GM19023 (cell line): ENCODE measurements around the gene DLGAP4.

Experiments used
- ATAC-seq: cut with Tn5 transposase; IDR thresholded peaks from one replicate; pipeline ENCODE4 v1.9.1; 2021; ENCODE audit warnings: mild to moderate bottlenecking, moderate library complexity; ENCODE audit not compliant: unreplicated experiment

The DLGAP4 gene

DNA sequence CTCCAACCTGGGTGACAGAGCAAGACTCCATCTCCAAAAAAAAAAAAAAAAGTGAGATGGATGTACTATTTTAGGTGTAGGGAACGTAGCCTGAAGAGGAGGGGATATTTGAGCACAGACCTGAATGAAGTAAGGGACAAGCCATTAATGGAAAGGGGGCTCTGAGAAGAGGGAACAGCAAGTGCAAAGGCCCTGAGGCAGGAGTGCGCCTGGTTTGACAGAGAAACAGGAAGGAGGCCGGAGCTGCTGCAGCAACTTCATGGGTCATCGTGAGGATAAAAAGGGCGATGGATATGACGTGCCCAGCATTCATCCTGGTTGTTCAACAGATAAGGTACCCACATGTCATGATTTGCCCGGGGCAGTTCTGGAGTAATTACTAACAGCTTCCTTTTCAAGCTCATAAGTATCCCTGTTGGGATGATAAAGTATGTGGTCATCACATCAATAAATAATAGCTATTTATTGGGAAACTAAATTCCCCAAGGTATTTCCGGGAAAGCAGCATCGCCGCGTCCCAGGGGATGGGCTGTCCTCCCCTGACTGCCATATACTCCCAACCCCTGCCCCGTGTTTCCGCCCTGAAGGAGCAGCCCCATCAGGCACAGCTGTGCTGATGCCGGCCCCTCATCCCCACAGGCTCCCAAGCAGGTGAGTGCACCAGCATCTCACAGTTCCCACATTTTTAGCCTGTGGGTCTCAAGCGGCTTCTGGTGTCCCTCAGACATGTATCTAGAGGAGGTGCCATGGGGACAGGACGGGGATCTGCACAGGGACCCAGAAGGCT, 43.4 kb downstream of the DLGAP4 start:
- ATAC-seq, result no peak

DNA sequence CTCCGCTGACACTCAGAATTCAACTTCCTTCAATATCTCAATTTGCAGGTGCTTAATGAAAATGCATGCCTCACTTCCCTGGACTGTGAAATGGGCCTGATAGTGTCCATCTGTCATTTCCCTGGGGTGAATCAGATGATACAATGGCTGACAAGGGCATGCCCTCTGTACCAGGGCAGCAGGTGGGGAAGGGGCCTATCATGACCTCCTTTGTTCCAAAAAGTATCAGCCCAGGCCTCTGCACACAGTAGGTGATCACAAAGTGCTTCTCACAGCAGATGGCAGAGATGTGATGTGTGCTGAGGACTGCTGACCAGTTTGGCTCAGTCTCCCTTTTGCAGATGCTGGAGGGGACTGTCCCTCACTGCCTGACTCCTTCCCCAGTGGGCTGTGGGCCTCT, 44.3 kb downstream of the DLGAP4 start:
- ATAC-seq, result no peak

DNA sequence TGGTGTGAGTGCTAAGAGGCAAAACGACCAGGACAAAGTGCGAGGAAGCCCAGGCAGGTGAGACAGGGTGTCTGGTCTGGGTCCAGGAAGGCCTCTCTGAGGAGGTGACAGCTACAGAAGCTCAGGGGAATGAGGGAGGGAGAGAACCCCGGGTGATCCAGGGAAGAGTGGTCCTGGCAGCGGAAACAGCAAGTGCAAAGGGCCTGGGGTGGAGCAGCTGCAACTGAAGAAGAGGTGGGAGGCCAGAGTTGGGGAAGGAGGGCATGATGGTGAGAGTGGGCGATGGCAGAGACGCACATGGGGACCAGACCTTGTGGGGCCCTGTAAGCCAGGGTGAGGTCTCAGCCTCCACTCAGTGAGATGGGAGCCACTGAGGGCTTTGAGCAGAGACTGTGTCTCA, 45.8 kb downstream of the DLGAP4 start:
- no peak for ATAC-seq

DNA sequence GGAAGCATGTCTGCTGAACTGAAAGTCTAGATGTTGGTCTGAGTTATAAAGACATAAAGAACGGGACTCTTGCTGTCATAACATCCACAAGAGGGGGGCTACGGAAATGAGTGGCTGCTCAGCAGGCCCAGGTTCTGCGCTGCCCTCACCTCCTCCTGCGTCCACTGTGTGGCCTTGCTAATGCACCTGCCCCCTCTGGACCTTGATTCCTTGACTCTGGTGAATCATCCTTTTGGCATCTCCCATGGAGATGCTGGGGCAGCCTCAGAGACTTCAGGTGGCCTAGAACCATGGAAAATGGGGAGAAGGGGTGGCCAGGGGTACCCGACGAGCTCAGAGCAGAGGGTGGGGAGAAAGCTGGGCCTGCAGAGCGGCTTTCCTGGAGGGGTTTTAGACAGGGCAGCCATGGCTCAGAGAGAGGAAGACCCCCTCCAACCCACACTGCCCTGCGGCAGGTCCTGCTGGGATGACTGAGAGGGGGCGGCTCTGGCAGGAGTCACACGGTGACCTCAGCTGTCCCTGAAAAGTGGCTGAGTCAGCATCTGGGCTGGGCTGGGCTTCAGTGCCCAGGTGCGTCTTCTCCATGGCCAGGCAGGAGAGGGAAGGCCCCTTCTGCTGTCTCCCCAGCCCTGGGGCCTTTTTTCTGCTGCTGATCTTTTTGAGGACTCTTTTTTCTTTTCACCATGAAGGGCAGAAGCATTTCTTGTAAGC, 46.9 kb downstream of the DLGAP4 start:
- no peak for ATAC-seq

DNA sequence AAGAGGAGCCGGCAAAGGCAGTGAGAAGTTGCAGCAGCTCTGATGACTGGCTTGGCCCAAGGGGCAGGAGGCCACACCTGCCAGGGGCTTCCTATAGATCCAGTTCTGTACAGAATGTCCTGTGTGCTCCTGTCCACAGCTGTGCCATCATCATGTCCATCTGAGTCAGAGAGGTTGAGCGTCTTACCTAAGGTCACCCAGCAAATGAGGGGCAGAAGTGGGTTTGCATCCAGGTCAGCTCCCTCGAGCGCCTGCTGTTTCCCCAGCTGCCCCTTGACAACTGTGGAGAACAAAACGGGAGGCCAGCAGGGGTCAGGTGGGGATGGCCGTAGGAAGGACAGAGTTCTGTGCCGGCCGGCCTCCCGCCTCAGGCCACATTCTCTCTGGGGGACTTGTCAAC, 47.6 kb downstream of the DLGAP4 start:
- no peak for ATAC-seq

DNA sequence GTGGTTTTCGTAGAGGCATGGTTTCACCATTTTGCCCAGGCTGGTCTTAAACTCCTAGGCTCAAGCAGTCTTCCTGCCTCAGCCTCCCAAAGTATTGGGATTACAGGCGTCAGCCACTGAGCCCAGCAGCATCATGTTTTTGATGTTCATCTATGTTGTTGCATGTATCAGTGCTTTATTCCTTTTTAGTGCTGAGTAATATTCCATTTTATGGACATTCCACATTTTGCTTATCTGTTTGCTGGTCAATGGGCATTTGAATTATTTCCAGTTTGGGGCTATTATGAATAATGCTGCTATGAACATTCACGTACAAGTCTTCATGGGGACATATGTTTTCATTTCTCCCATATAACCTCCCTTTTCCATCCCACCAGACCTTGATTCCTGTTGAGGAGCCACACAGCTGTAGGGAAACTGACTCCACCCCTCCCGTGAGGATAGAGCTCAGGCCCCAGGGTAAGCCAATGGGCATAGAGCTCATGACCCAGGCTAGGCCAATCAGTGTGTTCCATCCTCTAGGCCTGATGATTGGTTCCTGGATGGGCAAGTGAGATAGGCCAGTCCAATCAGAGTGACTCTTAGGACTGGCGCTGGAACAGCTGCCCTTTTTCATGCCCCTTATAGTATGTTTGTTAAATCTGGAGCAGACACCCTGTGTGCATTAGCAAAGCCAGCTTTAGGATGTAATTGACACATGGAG, 49.5 kb downstream of the DLGAP4 start:
- ATAC-seq, result no peak

DNA sequence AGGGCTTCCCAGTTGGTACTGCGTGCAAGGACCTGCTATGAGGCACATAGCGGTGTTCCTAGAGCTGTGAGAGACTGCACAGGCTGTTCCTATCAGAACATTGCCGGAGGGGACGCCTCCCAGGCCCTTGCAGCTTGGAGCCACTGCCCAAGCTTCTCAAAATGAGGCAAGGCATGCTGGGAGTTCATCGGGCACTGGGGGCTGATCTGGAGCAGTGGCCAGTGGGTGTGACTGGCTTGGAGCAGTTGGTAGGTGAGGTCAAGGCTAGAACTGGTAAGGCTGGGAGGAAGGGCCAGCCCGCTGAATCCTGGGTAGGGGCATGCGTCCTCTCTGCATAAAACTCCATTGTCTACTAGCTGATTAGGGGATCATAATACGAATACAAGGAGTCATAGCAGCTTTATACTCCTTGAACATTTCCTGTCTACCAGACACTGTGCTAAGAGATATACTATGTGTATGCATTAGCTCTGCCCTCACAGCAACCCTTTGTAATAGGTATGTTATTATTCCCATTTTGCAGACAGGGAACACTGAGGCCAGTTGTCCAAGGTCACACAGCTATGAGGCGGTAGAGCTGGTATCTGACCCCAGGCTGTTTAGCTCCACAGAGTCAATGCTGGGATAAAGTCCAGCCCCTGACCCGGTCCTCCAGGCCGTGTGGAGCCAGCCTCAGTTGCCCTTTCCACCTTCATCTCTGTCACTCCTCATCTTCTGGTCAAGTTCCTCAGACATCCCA, 53.7 kb downstream of the DLGAP4 start:
- no peak for ATAC-seq

DNA sequence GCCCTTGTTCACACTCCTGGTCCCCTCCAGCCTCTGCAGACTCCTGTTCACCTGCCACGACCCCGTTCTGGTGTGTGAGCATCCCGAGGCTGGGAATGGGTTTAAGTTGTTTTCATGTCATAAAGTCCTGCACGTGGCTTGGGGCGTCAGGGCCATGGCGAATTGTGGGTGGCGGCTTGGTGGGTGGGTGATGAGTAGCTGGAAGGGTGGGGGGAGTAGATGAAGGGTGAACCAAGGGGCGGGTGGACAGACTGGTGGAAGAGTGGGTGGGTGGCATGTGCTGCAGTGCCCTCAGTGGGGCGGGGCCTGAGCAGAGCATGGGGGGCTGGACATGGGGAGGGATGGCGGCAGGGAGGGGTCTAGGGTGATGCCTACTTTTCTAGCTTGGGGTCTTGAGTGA, 54.3 kb downstream of the DLGAP4 start:
- no peak for ATAC-seq

DNA sequence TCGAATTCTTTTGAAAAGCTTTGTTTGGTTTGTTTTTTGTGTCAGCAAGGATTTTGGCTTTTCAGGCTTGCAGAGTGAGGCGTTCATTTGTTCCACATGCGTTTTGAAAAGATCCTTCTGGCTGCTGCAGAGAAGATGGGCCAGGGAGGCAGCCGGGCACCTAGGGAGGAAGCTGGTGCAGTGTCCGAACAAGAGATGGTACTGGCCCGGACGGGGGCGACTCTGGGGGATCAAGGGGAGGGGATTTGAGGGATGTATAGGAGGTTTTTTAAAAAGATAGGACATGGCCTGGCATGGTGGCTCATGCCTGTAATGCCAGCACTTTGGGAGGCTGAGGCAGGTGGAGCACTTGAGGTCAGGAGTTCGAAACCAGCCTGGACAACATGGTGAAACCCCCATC, 55.3 kb downstream of the DLGAP4 start:
- ATAC-seq, result no peak

DNA sequence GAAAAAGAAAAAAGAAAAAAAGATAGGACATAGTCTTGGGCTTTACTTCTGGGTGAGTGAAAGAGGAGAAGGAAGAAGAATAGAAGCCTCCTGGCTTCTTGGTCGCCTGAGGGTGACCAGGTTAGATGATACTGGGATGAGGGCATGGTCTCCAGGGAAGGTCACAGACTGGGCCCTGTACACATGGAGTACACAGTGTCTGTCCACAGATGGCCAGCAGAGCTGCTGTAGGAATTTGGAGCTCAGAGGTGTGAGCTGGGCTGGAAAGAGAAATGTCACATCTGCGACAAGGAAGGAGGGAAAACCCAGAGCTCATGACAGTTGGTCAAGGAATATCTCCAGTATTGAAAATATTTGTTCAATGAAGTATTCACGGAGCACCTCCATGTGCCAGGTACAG, 56.1 kb downstream of the DLGAP4 start:
- no peak for ATAC-seq

DNA sequence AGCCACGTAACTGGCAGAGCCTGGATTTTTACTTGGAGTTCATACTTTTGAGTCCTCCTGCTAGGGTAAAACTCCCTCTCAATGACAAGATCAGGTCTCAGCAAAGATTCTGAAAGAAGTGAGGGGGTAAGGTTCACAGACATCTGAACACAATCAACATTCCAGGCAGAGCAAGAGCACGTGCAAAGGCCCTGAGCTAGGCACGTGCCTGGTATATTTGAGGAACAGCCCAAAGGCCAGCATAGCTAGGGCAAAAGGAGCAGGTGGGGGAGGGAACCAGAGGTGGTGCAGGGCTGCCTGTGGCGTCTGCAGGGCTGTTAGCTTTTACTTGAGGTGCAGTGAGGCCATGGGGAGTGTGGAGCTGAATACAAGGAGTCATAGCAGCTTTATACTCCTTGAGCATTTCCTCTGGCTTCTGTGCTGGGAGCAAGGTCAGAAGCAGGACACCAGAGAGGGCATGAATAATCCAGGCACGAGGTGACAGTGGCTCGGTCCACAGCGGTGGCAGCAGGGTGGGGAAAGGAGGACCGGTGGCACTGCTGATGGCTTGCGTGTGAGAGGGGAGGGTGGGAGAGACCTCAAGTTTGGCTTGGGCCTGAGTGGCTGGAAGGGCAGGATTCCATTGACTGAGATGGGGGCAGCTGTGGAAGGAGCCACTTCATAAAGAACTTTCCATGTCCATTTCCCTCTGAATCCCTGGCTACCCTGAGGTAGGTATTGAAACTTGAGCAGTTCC, 57.0 kb downstream of the DLGAP4 start:
- ATAC-seq, result no peak

DNA sequence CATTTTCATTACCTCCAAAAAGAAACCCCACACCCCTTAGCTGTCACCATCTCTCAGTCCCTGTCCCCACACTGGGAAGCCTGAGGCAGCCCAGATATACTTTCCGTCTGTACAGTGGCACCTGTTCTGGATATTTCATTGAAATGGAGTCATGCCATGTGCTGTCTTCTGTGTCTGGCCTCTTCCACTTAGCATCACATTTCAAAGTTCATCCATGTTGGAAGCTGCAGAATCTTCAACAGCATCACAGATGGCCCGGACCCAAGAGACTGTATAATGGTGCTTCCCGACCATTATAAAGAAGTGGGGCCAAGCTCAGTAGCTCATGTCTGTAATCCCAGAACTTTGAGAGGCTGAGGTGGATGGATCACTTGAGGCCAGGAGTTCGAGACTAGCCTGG, 58.4 kb downstream of the DLGAP4 start:
- no peak for ATAC-seq

DNA sequence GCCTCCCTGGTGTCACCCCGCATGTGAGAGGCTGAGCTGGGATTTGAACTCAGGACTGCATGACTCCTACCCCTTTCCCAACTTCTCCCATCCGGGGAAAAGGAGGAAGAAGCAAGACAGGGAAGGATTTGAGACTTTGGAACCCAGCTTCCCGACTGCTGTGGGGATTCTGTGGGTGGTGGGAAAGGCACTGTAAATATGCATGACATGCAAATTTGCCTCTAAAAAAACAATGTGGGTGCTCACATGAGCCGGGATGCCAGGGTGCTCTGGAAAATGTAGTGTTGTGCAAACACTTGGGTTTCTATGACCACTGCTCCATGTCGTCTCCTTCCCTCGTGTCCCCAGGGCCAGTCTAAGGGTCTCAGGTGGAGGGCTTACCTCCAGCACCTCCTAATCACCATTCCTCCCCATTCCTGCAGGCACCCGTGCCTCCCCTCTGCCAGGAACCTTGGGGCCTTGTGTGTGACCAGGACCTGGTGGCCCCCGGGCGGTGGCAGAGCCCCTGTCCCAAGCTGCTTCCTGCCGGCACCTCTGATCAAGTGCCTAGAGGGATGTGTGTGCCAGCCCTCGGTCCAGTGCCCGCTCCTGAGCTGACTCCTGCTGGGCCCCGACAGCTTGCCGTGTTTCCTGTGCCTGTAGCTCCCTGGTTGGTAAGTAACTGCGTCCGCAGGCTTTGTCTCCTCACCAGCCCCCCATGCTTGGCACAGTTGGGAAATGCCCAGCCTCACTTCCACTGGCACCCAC, 60.7 kb downstream of the DLGAP4 start:
- ATAC-seq, result no peak

DNA sequence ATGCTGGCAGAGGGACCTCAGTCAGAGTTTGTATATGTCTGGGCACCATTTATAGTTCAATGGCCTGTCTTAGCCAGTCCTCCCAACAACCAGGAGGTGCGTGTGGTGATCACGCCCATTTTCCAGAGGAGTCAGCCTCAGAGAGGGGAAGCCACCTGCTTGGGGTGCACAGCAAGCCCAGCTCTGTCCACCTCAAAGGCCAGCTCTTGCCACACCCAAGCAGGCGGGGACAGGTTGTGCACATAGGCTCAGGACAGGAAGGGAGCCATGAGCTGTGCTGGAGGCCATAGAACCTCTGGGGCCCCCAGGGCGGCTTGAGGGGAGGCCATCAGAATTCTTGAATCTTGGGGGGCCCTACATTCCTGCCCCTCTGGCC, 61.2 kb downstream of the DLGAP4 start:
- ATAC-seq, result no peak

DNA sequence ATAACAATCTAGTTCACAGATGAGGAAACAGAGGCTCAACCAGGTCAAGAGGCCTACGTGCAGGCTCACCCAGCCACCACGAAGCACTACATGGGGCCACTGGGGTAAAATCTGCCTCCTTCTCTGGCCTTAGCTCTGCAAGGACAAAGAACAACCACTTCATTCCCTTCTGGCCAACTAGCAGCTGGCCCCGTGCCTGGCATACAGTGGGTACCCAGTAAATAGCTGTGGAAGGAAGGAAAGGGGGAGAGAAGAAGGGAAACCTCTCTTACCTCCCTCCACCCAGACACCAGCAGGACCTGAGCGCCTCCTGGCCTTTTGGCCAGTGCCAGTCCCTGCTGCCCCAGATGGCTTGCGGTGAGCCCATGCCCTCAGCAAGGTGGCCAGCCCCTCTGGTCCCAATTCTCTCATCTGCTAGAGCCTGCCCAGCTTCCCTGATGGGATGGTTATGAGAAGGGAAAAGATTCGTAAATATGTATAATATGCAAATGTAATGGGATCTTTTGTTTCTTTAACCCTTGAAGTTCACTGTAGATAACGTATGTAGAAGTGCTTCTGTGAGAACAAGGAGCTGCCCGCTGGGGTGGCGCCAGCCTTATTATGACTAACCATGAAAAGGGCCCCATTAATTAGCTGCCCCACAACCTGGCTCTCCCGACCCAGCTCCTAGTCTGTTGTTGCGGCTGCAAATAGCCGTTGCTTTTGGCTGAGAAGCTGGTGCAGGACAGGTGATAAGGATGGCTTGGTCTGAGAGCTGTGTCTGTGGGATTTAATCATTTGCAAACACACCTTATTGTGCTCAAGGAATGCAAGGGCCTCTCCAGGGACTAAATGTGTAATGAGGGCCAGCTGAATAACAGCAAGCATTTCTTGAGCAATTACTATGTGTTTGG, 62.0 kb downstream of the DLGAP4 start:
- ATAC-seq, result no peak

DNA sequence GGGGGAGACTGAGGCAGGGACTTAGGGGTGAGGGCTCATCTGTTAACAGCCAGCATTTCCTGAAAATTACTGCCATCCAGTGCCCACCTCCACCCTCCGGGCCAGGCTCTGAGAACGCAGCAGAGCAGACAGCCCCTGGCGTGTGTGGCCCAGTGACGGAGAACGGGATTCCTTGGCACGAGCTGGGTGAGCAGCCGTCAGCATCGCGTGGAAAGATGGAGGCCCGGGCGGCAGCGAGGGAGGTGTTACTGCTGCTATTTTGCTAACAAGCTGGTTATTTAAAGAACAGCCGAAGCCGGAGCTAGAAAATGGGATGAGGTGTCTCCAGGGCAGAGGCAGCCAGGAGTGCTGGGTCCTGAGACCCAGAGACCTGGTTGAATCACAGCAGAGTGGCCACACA, 62.7 kb downstream of the DLGAP4 start:
- no peak for ATAC-seq

DNA sequence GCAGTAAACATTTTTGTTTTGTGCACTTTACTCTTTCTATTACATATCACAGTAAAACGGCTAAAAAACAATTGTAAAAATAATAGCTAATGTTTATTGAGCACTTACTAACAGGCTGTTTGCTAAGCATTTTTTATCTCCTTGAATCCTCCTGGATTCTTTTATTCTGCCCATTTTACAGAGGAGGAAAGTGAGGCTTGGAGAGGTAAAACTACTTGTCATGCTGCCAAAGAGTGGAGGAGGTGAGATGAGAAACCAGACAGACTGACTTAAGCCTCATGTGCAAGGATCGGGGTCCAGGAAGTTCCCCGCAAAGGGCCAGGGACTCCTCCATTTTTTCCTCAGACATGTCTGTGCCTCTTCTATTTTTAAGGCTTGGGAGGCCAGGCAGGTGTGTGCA, 63.6 kb downstream of the DLGAP4 start:
- no peak for ATAC-seq

DNA sequence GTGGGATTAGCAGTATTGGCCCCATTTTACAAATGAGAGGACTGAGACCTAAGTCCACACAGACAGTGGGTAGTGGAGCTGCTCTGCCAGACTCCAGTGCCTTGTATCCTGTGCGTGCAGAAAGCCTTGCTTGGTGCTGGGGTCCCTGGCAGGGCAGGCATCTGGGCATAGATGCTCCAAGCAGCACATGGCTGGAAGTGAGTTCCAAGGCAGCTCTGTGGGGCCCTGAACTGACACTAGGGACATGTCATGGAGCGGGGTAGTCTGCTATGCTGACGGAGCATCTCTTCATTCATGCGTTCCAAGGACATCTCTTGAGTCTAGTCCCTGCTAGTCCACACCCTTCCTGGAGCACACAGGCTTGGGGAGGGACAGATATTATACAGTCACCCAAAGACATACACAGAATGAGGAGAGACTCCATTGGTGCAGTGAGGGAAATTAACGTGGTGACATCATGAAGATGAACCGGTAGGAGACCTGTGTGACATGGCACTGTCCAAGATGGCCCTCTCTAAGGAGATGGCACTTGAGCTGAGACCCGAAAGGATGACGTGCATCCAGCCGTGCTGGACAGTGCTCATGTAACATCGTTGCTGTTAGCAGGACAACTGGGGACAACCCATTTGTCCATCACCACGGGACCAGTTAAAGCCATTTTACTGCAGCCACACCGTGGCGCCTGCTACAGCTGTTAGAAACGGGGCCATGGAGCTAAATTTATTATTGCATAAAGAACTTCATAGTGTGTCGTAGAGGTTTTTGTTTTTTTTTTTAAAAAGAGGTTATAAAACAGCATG, 65.1 kb downstream of the DLGAP4 start:
- ATAC-seq, result no peak
